A673 (cell line): ENCODE measurements around the gene BATF. TPM values are rescaled to one million over a fixed set of nuclear protein-coding genes. Genes with fewer than 3 reads are reported as not detected.

ENCODE experiments used
- BruUV-seq: library from RNA; stranded (reverse); fragments of 400-500 nt; replicated peaks from 2 replicates; lab custom pipeline; 2021; lab: Mats Ljungman, UMichigan
- CTCF ChIA-PET: fragments of 300-600 bp; sonication (Branson Sonifier 250); formaldehyde crosslinking; loops from one replicate; lab custom pipeline; 2022; ENCODE audit warnings: antibody characterized with exemption; lab: Charles Lee
- POLR2A ChIA-PET: fragments of 300-600 bp; sonication (Branson Sonifier 250); formaldehyde crosslinking; loops from one replicate; lab custom pipeline; 2022; ENCODE audit warnings: antibody characterized with exemption; ENCODE audit not compliant: low non-redundant PET; lab: Charles Lee
- DNase-seq: peaks from one replicate; pipeline ENCODE4 v3.0.0-alpha.2; 2015; ENCODE audit warnings: low spot score
- H3K27ac ChIP-seq: fragments of 200-600 bp; sonication (generic); 2 replicates; pipeline ENCODE4 v1.5.1; 2016; ENCODE audit warnings: mixed run types, low read depth, mild to moderate bottlenecking, mixed read lengths, antibody characterized with exemption, low read length; ENCODE audit not compliant: poor library complexity, severe bottlenecking
- H3K27me3 ChIP-seq: fragments of 200-600 bp; sonication (generic); replicated peaks from 2 replicates; pipeline ENCODE4 v1.6.1; 2017; ENCODE audit warnings: mixed run types, low read depth, mild to moderate bottlenecking, mixed read lengths, antibody characterized with exemption, low read length; ENCODE audit not compliant: insufficient read depth, poor library complexity
- H3K36me3 ChIP-seq: fragments of 200-600 bp; sonication (generic); 2 replicates; pipeline ENCODE4 v1.6.1; 2016; ENCODE audit warnings: mixed run types, mild to moderate bottlenecking, mixed read lengths, antibody characterized with exemption, low read length; ENCODE audit not compliant: insufficient read depth, poor library complexity, severe bottlenecking
- H3K4me1 ChIP-seq: fragments of 200-600 bp; sonication (generic); 2 replicates; pipeline ENCODE4 v1.6.1; 2017; ENCODE audit warnings: mixed run types, mild to moderate bottlenecking, mixed read lengths, antibody characterized with exemption, low read length; ENCODE audit not compliant: insufficient read depth, poor library complexity, severe bottlenecking
- H3K4me3 ChIP-seq: fragments of 200-600 bp; sonication (generic); 2 replicates; pipeline ENCODE4 v1.5.1; 2016; ENCODE audit warnings: low read depth, mixed run types, mild to moderate bottlenecking, mixed read lengths, low read length; ENCODE audit not compliant: poor library complexity, severe bottlenecking
- H3K9me3 ChIP-seq: fragments of 200-600 bp; sonication (generic); 2 replicates; pipeline ENCODE4 v1.6.1; 2016; ENCODE audit warnings: mixed run types, low read depth, mild to moderate bottlenecking, mixed read lengths, antibody characterized with exemption, low read length; ENCODE audit not compliant: poor library complexity, severe bottlenecking
- EZH2 ChIP-seq: fragments of 200-600 bp; sonication (generic); IDR thresholded peaks from 2 replicates; pipeline ENCODE4 v1.6.1; 2017; ENCODE audit warnings: borderline replicate concordance, low read depth, mild to moderate bottlenecking, mixed read lengths, antibody characterized with exemption, low read length; ENCODE audit not compliant: poor library complexity, severe bottlenecking
- intact Hi-C: fragments of 100-400 bp; cut with micrococcal nuclease; formaldehyde crosslinking; loops from one replicate; pipeline ENCODE4 v1.10.0; 2022; ENCODE audit not compliant: unreplicated experiment
- total RNA-seq: library from RNA; stranded (reverse); gene quantifications from 2 replicates; pipeline ENCODE4 v1.2.3, GENCODE V29; 2021
- TF ChIP-seq, protein P1 (sequence below): fragments of 300-800, 200-600 bp; sonication (generic); conservative IDR thresholded peaks from 2 replicates; pipeline ENCODE4 v1.5.1; 2017; ENCODE audit warnings: low read depth, mild to moderate bottlenecking, antibody characterized with exemption, low read length, moderate library complexity, mixed read lengths

The BATF gene
- total RNA-seq, 1 experiment from 2014 or later, result not detected

DNA sequence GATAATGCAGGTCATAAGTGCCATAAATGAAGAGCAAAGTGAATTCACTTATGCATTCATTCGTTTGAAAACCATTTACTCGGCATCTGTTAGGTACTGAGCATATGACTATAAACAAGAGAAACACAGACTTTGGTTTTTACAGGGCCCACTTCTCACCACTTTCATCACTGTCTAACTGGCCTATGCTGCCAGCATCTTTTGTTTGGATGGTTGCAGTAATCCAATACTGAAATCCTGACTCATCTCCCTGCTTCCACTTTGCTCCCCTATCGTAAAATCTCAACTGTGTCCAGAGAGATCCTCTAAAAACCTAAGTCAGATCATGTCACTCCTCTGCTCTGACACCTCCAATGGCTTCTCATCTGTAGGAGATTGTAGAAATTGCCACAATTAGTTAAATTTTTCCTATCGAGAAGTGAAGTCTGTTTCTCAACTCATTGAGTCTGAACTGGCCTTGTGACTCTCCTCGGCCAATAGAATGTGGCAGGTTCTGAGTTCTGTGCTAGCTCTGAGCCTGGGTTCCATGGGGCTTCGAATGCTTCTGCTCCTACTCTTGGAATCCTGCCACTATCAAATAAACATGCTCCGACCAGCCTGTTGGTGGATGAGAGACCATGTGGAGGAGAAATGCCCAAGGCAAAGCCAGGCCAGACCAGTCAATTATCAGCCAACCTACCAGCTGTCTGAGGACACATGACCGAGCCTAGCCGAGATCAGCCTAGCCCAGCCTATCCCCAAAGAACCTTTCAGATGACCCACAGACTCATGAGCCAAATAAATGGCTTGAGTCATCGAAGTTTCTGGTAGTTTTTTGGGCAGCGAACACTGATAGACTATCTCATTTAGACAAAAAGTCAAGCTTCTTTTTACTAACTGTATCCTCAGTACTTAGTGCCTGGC, 2.2 kb upstream of the BATF start:
- TF ChIP-seq EZH2, result no peak
- TF ChIP-seq, protein P1, sequence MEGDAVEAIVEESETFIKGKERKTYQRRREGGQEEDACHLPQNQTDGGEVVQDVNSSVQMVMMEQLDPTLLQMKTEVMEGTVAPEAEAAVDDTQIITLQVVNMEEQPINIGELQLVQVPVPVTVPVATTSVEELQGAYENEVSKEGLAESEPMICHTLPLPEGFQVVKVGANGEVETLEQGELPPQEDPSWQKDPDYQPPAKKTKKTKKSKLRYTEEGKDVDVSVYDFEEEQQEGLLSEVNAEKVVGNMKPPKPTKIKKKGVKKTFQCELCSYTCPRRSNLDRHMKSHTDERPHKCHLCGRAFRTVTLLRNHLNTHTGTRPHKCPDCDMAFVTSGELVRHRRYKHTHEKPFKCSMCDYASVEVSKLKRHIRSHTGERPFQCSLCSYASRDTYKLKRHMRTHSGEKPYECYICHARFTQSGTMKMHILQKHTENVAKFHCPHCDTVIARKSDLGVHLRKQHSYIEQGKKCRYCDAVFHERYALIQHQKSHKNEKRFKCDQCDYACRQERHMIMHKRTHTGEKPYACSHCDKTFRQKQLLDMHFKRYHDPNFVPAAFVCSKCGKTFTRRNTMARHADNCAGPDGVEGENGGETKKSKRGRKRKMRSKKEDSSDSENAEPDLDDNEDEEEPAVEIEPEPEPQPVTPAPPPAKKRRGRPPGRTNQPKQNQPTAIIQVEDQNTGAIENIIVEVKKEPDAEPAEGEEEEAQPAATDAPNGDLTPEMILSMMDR, result no peak
- no peak for DNase-seq
- H3K36me3 ChIP-seq, result no peaks in the 10 kb centered on the region
- H3K9me3 ChIP-seq, result no peaks in the 10 kb centered on the region
- H3K27ac ChIP-seq, result no peak overlapping the region
- ChIA-PET POLR2A (no interaction called here), CTCF (no interaction called here)
- H3K27me3 ChIP-seq, result no peaks in the 10 kb centered on the region
- intact Hi-C loops, result no loop called here
- no peak overlapping the region for H3K4me3 ChIP-seq
- BruUV-seq, result no TSS peak
- H3K4me1 ChIP-seq, result no peaks in the 10 kb centered on the region

DNA sequence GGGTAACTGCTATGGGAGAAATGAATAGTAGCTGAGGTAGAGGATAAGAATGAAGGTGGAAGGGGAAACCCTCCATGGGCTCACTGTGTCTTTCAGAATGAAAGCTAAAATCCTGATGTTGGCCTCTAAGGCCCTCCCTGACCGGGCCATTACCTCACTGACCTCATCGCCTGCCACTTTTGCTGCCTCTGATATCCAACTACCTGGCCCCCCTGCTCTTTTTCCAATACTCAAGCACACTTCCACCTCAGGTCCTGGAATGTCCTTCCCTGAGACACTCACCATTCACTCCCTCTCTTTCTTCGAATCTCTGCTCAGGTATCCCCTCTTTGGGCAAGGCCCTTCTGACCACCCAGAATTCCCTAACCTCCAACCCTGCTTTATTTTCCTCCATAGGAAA, 1.4 kb upstream of the BATF start:
- Histone ChIP-seq H3K27ac (no peak overlapping the region), H3K9me3 (no peaks in the 10 kb centered on the region), H3K36me3 (no peaks in the 10 kb centered on the region), H3K4me3 (no peak overlapping the region), H3K27me3 (no peaks in the 10 kb centered on the region), H3K4me1 (no peaks in the 10 kb centered on the region)
- BruUV-seq, result no TSS peak
- POLR2A ChIA-PET, result no interaction called here
- CTCF ChIA-PET, result no interaction called here
- TF ChIP-seq EZH2, result no peak
- TF ChIP-seq, protein P1, result no peak
- no peak for DNase-seq
- intact Hi-C loops, result no loop called here

DNA sequence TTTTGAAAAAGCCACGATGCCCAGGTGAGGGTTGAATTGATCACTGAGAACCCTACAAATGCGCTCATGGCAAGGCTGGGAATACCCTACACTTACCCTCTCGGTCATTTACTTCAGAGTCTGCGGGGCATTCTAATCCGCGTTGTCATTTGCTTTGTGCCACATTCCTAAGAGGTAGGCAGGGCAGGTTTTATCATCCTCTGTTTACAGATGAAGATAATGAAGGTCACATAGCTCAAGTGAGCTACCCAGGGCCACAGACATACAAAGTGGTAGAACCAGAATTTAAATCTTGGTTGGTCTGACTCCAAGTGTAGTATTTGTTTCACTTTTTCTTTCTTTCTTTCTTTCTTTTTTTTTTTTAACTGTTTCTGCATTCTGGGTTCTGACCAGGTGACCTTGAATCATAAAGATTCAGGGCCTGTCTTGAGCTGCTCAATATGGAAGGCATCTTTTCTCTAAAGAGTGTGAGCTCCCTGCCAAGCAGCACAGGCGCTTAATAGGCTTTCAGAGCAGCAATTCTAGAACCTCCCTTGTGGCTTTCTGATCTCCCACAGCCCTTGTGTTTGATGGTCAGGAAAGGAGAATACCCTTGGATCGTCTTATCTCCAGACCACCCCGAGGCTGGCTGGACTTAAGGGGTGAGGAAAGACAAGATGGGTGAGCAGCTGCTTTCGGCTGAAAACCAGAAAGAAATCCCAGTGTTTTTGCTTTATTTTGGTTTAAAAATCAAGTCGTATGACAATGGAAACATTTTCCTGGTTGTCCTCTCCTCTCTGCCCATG, 662 bp upstream of the BATF start:
- H3K4me3 ChIP-seq, result no peak overlapping the region
- H3K27me3 ChIP-seq, result no peaks in the 10 kb centered on the region
- ChIA-PET POLR2A (no interaction called here), CTCF (no interaction called here)
- no peaks in the 10 kb centered on the region for H3K4me1 ChIP-seq
- TF ChIP-seq, protein P1, result no peak
- H3K27ac ChIP-seq, result no peak overlapping the region
- intact Hi-C loops, result no loop called here
- DNase-seq, result no peak
- no peaks in the 10 kb centered on the region for H3K36me3 ChIP-seq
- no peaks in the 10 kb centered on the region for H3K9me3 ChIP-seq
- no TSS peak for BruUV-seq
